Activated T-helper 1 cell treated with anti-CD3 and anti-CD28 coated beads, Interleukin-2, amount 50 U/mL, for 16 hours (primary cell): Measurements from ENCODE around the gene PHF12.
A peak's percentile ranks its signal among the peaks of the same experiment; 100 is the strongest.
"Not testable (repeated sequence)": the region's sequence is repeated elsewhere in the genome, so short reads cannot be mapped to it uniquely, and the experiment has no call there.

Experiments used
- DNase-seq, 2 donors: peaks; one replicate each; pipeline ENCODE4 v3.0.0-alpha.2; 2020; ENCODE audit warnings: low read depth in 1 of 2, low spot score in 1 of 2

Gene PHF12

DNA sequence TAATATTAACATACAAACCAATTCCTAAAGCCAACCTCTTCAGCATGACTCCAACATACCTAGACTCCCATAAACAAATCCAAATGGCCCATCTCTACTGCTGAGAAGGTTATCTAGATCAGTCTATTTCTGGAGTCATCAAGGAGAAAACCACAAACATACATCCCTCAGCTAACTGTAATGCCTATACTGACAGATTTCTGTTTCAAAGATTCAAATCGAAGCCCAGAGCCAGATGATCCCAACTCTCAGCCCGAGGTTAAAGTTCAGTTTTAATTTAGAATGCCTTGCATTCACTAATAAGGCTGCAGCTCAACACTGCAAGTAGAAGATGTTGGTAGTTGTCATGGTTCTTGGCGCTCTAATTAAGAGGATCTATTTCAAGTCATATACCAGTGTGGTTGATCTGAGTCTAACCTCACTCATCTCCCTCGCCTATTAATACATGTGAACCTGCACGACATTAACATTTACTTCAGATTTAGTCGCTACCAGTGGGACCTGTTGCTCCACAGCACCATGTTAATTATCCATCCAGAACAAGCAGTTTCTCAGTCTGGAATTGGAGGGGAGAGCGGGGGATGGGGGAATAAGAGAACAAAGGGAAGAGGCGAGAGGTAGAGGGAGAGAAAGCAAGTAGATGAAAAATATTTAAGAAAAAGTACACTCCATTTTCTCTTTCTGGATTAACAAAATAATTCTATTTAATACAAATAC, 15.4 kb downstream of the PHF12 start:
- no peak for DNase-seq

GRCh38 chr17:28934508-28934907, 16.8 kb downstream of the PHF12 start:
- not testable (repeated sequence) for DNase-seq

DNA sequence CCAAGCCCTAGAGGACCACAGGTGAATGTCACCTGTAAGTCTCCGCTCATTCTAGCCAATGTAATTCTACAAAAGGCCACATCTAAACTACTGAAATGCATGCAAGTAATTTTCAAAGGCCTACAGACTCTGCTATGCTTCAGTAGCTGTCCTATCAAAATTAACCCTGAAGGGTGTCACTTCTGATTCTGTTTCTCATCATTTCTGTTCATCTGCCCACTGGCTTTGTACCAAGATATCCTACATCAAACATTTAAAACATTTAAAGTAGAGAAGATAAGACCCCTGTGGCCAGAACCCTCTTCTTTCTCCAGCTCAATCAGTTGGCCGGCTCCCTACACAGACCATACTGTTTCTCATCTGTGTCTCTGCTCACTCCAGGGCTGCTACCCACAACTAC, 21.5 kb downstream of the PHF12 start:
- no peak for DNase-seq

GRCh38 chr17:28928061-28928460, 23.3 kb downstream of the PHF12 start:
- no peak for DNase-seq

- DNase-seq = no peak
Measured at GRCh38 chr17:28926786-28927185, 24.5 kb downstream of the PHF12 start.

- DNase-seq = no peak
Measured at GRCh38 chr17:28926366-28926765, 25.0 kb downstream of the PHF12 start.

GRCh38 chr17:28925912-28926365, 25.4 kb downstream of the PHF12 start:
- peak in 1 of 2 donors; percentile 20 for DNase-seq

- DNase-seq = no peak
Measured at GRCh38 chr17:28920201-28920600, 31.1 kb downstream of the PHF12 start.

DNA sequence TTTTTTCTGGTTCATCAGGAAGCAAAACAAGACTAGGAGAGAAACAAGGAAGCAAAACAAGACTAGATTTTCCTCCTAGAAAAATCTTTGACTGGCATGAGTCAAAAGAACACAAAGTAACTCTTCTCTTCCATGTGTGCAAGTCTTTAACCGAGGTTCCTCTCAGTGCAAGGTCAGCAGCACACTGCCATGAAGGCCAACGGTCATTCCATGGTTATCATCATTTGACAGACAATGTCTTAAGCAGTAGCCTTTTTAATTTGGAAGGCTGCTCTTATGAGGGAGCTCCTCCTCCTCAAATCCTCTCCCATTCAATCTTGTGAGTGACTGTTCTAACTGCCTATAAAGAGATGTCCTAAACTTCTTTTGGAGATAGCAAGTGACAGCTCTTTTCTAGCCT, 33.0 kb downstream of the PHF12 start:
- DNase-seq = no peak

- DNase-seq = no peak
Measured at GRCh38 chr17:28917465-28917864, 33.9 kb downstream of the PHF12 start.

DNA sequence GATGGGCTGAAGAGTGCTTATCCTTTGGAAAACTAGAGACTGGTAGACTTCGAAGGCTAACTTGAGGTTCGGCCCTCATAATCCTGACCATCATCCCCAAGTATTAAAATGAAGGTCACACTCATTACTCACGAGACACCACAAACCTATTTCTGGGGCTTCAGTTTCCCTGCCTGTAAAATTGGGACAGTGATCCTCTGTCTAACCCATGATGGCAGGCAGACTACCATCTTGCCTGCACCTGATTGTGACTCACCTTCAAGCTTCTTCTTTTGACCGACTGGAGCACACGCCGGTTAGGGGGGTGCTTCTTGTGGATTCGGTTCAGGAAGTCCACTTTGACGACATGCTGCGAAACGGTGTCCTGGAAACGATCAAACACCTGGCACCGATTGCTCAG, 34.3 kb downstream of the PHF12 start:
- no peak for DNase-seq

DNA sequence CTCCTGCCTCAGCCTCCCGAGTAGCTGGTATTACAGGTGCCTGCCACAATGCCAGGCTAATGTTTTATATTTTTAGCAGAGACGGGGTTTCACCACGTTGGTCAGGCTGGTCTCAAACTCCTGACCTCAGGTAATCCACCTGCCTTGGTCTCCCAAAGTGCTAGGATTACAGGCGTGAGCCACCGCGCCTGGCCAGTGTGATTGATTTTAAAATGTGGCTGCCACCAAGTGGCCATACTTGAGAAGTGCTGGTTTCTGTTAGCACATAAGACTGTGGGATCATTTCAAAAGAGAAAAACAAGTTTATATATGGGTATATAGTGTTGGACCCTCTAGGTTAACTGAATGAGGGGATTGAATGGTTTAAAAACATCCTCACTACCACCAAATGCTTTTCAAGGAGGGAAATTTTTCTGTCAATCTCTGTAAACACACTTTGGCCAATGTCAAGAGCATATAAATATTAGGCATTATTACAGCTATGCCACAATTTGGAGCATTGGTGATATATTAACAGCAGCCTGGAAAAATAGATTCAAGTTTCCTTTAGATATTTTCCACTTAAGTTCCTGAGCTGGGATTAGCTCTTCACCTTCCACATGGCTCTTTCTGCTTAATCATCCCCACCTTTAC, 34.9 kb downstream of the PHF12 start:
- no peak for DNase-seq

DNA sequence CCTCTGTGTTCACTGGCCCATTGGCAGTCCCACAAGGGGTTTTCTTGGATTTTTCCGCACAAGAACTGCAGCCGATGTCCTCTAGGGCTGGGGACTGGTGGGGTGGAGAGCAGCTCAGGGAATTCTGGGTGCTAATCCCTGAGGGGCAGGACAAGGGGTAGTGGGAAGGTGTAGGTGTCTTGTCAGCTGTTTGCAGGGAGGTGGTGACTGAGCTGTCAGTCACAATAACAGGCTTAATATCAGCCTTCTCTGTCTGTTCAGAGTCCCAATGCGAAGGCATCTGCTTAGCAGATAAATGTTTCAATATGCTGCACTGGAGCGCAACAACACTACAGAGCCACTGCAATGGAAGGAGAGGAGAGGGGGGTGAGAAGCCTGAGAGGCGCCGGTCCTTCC, 38.4 kb downstream of the PHF12 start:
- DNase-seq = no peak

- DNase-seq = no peak
Measured at GRCh38 chr17:28912281-28912937, 38.9 kb downstream of the PHF12 start.

GRCh38 chr17:28911411-28912045, 39.8 kb downstream of the PHF12 start:
- no peak for DNase-seq

GRCh38 chr17:28910534-28910933, 40.8 kb downstream of the PHF12 start:
- no peak for DNase-seq

- no peak for DNase-seq
Measured at GRCh38 chr17:28908640-28909167, 42.6 kb downstream of the PHF12 start.

GRCh38 chr17:28907709-28908475, 43.4 kb downstream of the PHF12 start:
- no peak for DNase-seq

- DNase-seq = no peak
Measured at GRCh38 chr17:28906706-28907438, 44.4 kb downstream of the PHF12 start.

GRCh38 chr17:28906276-28906675, 45.0 kb downstream of the PHF12 start:
- DNase-seq = no peak
